Smooth muscle cell (in vitro differentiated cells): ENCODE measurements around the gene ENTPD3. TPM values are rescaled to one million over a fixed set of nuclear protein-coding genes. Genes with fewer than 3 reads are reported as not detected.

Source experiments
- DNase-seq: peaks from one replicate; lab custom pipeline; 2025; ENCODE audit not compliant: unreplicated experiment; lab: John Stamatoyannopoulos, UW
- H2AFZ ChIP-seq: fragments of 200-600 bp; sonication (generic); 2 replicates; pipeline ENCODE4 v1.6.0; 2016; ENCODE audit warnings: antibody characterized with exemption, low read depth, mild to moderate bottlenecking
- H3F3A ChIP-seq: fragments of 200-600 bp; sonication (generic); 2 replicates; pipeline ENCODE4 v1.6.0; 2017; ENCODE audit warnings: antibody characterized with exemption, low read depth
- H3K27ac ChIP-seq: fragments of 200-600 bp; sonication (generic); 2 replicates; pipeline ENCODE4 v1.5.1; 2016; ENCODE audit warnings: low read depth, mild to moderate bottlenecking
- H3K27me3 ChIP-seq: fragments of 200-600 bp; sonication (generic); 2 replicates; pipeline ENCODE4 v1.6.1; 2016; ENCODE audit warnings: low read depth, mild to moderate bottlenecking
- H3K36me3 ChIP-seq: fragments of 200-600 bp; sonication (generic); 2 replicates; pipeline ENCODE4 v1.5.1; 2016; ENCODE audit warnings: low read depth
- H3K4me1 ChIP-seq: fragments of 200-600 bp; sonication (generic); 2 replicates; pipeline ENCODE4 v1.5.1; 2016; ENCODE audit warnings: low read depth
- H3K4me2 ChIP-seq: fragments of 200-600 bp; sonication (generic); 2 replicates; pipeline ENCODE4 v1.6.0; 2016; ENCODE audit warnings: mild to moderate bottlenecking
- H3K4me3 ChIP-seq: fragments of 200-600 bp; sonication (generic); 2 replicates; pipeline ENCODE4 v1.5.1; 2016; ENCODE audit warnings: mild to moderate bottlenecking
- H3K79me2 ChIP-seq: fragments of 200-600 bp; sonication (generic); 2 replicates; pipeline ENCODE4 v1.6.0; 2016; ENCODE audit warnings: low read depth, mild to moderate bottlenecking
- H3K9ac ChIP-seq: fragments of 200-600 bp; sonication (generic); 2 replicates; pipeline ENCODE4 v1.6.0; 2016; ENCODE audit warnings: low read depth
- H3K9me3 ChIP-seq: fragments of 200-600 bp; sonication (generic); replicated peaks from 2 replicates; pipeline ENCODE4 v1.5.1; 2016; ENCODE audit warnings: low read depth
- H4K20me1 ChIP-seq: fragments of 200-600 bp; sonication (generic); 2 replicates; pipeline ENCODE4 v1.6.0; 2016; ENCODE audit warnings: low read depth
- WGBS: methylation state at CpG from one replicate; pipeline ENCODE4 v1.1.7; 2016; ENCODE audit warnings: low lambda C conversion rate; 5-methylcytosine and 5-hydroxymethylcytosine counted together
- polyA plus RNA-seq: library from polyadenylated mRNA; unstranded; fragments of >200 nt; fragmentation: Nextera tagmentation; extraction: Ambion mirVana; gene quantifications from 2 replicates; pipeline ENCODE4 v1.2.1, GENCODE V29; 2016
- total RNA-seq: library from RNA; depleted of rRNA; stranded (reverse); fragments of >200 nt; gene quantifications from 2 replicates; pipeline ENCODE4 v1.2.3, GENCODE V29; 2014
- TF ChIP-seq, protein P1 (sequence below): fragments of 200-600 bp; sonication (generic); IDR thresholded peaks from 2 replicates; pipeline ENCODE4 v1.5.1; 2017; ENCODE audit warnings: borderline replicate concordance, mild to moderate bottlenecking, antibody characterized with exemption; ENCODE audit not compliant: insufficient read depth, poor library complexity, severe bottlenecking

The ENTPD3 gene
- total and polyA plus RNA-seq, 2 experiments from 2014 or later = 1.5 to 4.0 TPM

DNA sequence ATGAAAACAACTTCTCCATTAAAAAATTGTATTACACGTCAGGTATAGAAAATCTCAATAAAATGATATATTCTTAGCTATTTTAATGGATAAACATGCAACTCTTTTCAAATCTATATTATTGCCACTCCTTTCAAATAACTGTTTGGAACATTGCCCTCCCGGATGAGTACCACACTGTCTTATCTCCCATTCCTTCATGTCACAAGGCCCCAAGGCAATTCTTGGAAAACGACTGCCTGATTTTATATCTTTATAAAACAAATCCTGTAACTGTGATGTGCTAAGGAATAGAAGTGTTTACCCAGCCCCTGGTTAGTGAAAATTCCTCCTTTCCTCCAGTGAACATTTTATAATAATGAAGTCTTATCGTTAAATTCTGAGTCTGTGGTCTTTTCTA is 83.7 kb downstream of the ENTPD3 start:
- DNase-seq = no peak
- Histone ChIP-seq H3K9ac (no peak overlapping the region), H3F3A (no peaks in the 10 kb centered on the region), H3K9me3 (no peaks in the 10 kb centered on the region), H3K79me2 (no peaks in the 10 kb centered on the region), H3K4me3 (no peak overlapping the region), H3K36me3 (no peaks in the 10 kb centered on the region), H2AFZ (no peak overlapping the region), H3K27me3 (no peaks in the 10 kb centered on the region), H4K20me1 (no peaks in the 10 kb centered on the region), H3K4me2 (no peak overlapping the region), H3K27ac (no peak overlapping the region), H3K4me1 (no peaks in the 10 kb centered on the region)
- TF ChIP-seq, protein P1, sequence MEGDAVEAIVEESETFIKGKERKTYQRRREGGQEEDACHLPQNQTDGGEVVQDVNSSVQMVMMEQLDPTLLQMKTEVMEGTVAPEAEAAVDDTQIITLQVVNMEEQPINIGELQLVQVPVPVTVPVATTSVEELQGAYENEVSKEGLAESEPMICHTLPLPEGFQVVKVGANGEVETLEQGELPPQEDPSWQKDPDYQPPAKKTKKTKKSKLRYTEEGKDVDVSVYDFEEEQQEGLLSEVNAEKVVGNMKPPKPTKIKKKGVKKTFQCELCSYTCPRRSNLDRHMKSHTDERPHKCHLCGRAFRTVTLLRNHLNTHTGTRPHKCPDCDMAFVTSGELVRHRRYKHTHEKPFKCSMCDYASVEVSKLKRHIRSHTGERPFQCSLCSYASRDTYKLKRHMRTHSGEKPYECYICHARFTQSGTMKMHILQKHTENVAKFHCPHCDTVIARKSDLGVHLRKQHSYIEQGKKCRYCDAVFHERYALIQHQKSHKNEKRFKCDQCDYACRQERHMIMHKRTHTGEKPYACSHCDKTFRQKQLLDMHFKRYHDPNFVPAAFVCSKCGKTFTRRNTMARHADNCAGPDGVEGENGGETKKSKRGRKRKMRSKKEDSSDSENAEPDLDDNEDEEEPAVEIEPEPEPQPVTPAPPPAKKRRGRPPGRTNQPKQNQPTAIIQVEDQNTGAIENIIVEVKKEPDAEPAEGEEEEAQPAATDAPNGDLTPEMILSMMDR = no peak
- 86% methylated on average over 4 of the region's 4 CpGs for WGBS

DNA sequence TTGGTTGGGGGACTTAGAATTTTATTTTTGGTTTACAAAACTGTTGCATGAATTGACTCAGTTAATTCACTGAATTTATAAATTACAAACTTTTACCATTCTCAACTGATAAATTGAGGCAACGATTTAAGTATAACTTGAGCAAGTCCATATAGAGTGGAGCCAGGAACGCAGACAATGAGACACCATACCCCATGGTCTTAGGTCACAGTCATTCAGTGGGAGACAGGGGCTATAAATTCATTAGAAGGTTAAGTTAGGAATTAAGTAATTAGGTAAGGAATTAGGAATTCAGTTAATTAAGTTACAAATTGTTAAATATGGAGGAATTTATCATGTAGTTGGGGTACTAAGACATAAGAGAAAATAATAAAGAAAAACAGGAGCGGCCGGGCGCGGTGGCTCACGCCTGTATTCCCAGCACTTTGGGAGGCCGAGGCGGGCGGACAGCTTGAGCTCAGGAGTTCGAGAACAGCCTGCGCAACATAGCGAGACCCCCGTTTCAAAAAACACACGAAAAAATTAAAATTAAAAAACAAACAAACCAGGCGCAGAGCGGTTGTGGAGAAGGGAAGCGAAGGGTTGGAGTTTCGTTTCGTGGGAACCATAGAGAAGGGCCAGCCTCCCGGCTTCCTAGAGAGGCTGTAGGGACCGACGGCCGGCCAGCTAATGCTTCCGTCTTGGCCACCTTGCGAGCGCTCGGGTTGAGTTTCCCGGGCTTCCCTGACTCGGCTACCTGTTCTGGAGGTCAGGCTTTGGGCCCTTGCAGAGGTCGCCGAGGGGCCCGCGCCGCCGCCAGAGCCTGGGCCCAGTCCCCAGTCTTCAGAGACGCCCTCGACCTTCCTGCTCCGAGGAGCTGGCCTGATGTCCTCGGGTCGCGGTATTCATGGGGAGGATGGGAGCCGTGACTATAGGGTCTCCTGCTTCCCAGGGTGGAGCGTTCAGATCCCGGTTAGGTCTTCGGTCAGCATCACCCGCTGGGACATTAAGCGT is 89.8 kb downstream of the ENTPD3 start, which contains the start of gene ZNF619:
ZNF619 (plus strand) TSS at position 645 of the 993 bp plus-strand sequence. CDS start 858 bp downstream, outside the sequence.
- TF ChIP-seq, protein P1 = no peak

DNA sequence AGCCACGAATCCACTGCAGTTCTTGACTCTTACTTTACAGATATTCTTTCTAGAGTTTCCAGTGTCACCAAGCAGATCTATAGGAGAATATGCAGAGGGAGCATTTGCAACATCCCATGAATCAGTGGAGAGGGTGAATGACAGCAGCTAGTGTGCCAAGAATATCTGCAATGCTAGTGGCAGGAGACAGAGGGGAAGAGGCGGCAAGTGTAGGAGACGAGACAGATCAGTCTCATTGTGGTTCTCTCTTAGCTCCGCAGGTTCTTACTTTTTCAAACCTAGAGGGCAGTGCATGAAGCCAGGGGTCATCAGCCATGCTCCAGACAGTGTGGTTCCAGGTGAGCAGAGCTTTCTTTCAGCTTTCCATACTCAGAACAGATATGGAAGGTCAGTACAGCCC is 90.7 kb downstream of the ENTPD3 start:
- Histone ChIP-seq H3K36me3 (no peaks in the 10 kb centered on the region), H2AFZ (peak overlapping the region; percentile 100), H3F3A (no peaks in the 10 kb centered on the region), H3K9ac (peak overlapping the region; percentile 86), H4K20me1 (no peaks in the 10 kb centered on the region), H3K4me1 (peaks cover 7% of the 10 kb centered on the region), H3K4me3 (peak overlapping the region; percentile 92), H3K9me3 (no peaks in the 10 kb centered on the region), H3K79me2 (no peaks in the 10 kb centered on the region), H3K27ac (no peak overlapping the region), H3K4me2 (peak overlapping the region; percentile 88), H3K27me3 (no peaks in the 10 kb centered on the region)
- WGBS = 75% methylated on average over 4 of the region's 4 CpGs
- TF ChIP-seq, protein P1 = no peak
- no peak for DNase-seq

More for the DNA sequence above, 89.8 kb downstream of the ENTPD3 start, which contains the start of gene ZNF619:
- H3K4me2 ChIP-seq = peak within 1 kb of the TSS; percentile 88
- H3K4me1 ChIP-seq = peaks cover 7% of the 10 kb centered on the region
- WGBS = 22% methylated on average over 48 of the region's 48 CpGs
- no peaks in the 10 kb centered on the region for H3K36me3 ChIP-seq
- DNase-seq = no peak
- H3K27me3 ChIP-seq = no peaks in the 10 kb centered on the region
- no peaks in the 10 kb centered on the region for H3K79me2 ChIP-seq
- H3K4me3 ChIP-seq = peak within 1 kb of the TSS; percentile 92
- H3F3A ChIP-seq = no peaks in the 10 kb centered on the region
- no peaks in the 10 kb centered on the region for H4K20me1 ChIP-seq
- peak within 1 kb of the TSS; percentile 100 for H2AFZ ChIP-seq
- H3K27ac ChIP-seq = no peak within 1 kb of the TSS
- peak within 1 kb of the TSS; percentile 86 for H3K9ac ChIP-seq
- H3K9me3 ChIP-seq = no peaks in the 10 kb centered on the region

Other genes with a start within 250 kb of the ENTPD3 start
- 36.9 and 46.8 TPM in 2 replicates for gene EIF1B, start 77.5 kb upstream of the ENTPD3 start, total RNA-seq
- gene EIF1B, start 77.5 kb upstream of the ENTPD3 start, polyA plus RNA-seq = 87.7 and 91.7 TPM in 2 replicates
- gene RPL14, start 70.2 kb downstream of the ENTPD3 start, total RNA-seq = 381 and 396 TPM in 2 replicates
- gene RPL14, start 70.2 kb downstream of the ENTPD3 start, polyA plus RNA-seq = 402 and 403 TPM in 2 replicates
- 2.5 and 2.7 TPM in 2 replicates for gene ZNF619, start 89.9 kb downstream of the ENTPD3 start, total RNA-seq
- 0.70 and 1.1 TPM in 2 replicates for gene ZNF619, start 89.9 kb downstream of the ENTPD3 start, polyA plus RNA-seq
- 0.58 and 0.99 TPM in 2 replicates for gene ZNF620, start 118.9 kb downstream of the ENTPD3 start, total RNA-seq
- 0.63 and 1.9 TPM in 2 replicates for gene ZNF620, start 118.9 kb downstream of the ENTPD3 start, polyA plus RNA-seq
- 18.3 and 20.3 TPM in 2 replicates for gene ZNF621, start 137.8 kb downstream of the ENTPD3 start, total RNA-seq
- 3.4 and 5.9 TPM in 2 replicates for gene ZNF621, start 137.8 kb downstream of the ENTPD3 start, polyA plus RNA-seq